HCT116 (cell line): ENCODE data around the gene KRT78.

Experiments
- CTCF ChIP-seq, 3 experiments: fragments of 200-600 bp in 1 of 3; sonication (generic) in 1 of 3; IDR thresholded peaks in 2 of 3; conservative IDR thresholded peaks in 1 of 3; 2 replicates each; pipeline ENCODE4 v1.5.1; 2012 to 2017; ENCODE audit warnings: low read depth in 2 of 3, low read length in 2 of 3, antibody characterized with exemption in 1 of 3, borderline replicate concordance in 1 of 3, control low read depth in 1 of 3, mild to moderate bottlenecking in 1 of 3, mixed read lengths in 1 of 3, mixed run types in 1 of 3, moderate library complexity in 1 of 3; ENCODE audit not compliant: insufficient read depth in 1 of 3
- EZH2 ChIP-seq: fragments of 200-600 bp; sonication (generic); IDR thresholded peaks from 2 replicates; pipeline ENCODE4 v1.6.1; 2017; ENCODE audit warnings: antibody characterized with exemption, mixed run types
- POLR2AphosphoS5 ChIP-seq: IDR thresholded peaks from 2 replicates; pipeline ENCODE4 v1.6.1; 2011; ENCODE audit warnings: mild to moderate bottlenecking, low read depth, low read length, moderate library complexity

- TF ChIP-seq EZH2, result no peak
- TF ChIP-seq CTCF (IDR thresholded peaks at IDR 0.05 in 2 of 3, conservative IDR thresholded peaks at IDR 0.05 in 1 of 3; ENCODE audit: borderline replicate concordance in 1 of 3, insufficient read depth in 1 of 3, low read depth in 2 of 3, low read length in 2 of 3), result no peak
- TF ChIP-seq POLR2AphosphoS5, result no peak
Observed at GRCh38 chr12:52867152-52867551, 18.4 kb upstream of the KRT78 start.
